GM19467 (cell line): ENCODE data around the gene KCTD11.

Experiments
- ATAC-seq: cut with Tn5 transposase; IDR thresholded peaks from one replicate; pipeline ENCODE4 v1.9.1; 2021; ENCODE audit warnings: mild to moderate bottlenecking, moderate library complexity; ENCODE audit not compliant: unreplicated experiment

Gene KCTD11

DNA sequence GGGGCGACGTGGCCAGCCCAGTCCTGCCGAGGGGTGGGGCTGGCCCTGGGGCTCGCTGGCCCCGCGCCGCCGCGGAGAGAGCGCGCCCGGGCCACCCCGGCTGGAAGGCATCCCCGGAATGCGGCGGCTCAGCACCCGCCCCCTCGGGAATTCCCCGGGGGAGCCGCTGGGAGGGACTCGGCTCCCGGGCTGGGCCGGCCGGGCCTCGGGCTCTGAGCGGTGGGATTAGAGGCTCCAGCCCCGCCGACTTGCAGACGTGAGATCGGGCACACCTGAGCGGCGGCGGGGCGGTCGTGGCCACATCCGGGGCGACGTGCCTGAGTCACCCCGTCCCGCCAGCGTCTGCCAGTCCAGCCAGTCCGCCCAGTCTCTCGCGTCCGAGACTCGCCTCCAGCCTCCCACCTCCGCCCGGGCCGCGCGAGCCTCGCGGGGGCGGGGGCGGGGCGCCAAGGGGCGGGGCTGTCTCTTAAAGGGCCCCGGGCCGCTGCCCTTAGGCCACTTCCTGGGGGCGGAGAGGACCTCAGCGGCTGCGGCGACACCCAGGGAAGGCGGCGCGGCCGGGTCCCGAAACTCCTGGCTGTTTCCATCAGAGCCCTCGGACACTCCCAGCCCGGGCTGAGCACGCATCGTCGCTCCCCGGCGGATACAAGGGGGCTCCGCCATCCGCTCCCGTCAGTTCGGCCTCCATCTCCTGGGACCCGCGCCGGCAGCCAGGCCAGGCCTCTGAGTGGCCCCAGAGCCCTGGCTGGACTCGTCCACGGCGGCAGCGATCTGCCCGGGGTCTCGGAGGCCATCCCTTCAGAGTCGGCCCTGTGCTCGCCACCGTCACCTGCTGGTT, at the start of gene KCTD11:
Gene KCTD11 (plus strand): TSS at position 498 of the 838 bp plus-strand sequence.
- ATAC-seq = peak; percentile 48

- no peak for ATAC-seq
These were observed 47.8 kb upstream of the KCTD11 start for GRCh38 chr17:7304179-7304578.

DNA sequence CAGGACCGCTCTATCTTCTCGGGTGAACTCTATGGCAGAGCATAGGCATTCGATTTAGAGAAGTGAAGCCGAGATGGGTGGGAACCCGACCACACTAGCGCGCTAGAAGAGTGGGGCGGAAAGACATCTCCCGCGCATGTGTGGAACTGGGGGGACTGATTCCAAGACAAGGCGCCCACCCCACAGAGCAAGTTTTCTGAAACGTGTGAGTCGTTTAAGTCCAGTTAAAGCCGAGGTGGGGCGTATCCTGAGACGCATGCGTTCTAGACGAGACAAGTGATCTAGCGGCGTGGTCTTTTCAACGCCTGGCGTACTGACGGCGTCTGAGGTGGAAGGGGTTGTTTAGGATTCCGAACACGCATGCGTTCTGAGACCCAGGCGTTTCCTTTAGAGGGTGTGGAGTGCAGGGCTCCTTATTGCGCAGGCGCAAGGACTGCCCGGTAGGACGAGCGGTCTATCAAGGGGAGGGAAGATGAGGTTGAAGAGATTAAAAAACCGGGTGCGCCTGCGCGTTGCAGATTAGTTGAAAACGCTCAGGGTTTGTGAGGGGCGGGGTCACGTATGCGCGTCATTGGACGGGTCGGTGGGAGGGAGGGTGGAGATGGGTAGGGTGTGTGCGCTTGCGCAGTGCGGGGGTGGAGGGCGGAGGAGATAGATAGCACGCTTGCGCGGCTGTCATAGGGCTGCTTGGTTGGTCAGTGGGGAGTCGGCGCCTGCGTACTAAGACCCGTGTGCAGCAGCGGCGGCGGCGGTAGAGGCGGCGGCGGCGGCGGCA, 44.9 kb upstream of the KCTD11 start, which contains the start of gene EIF5A:
Gene EIF5A (plus strand): TSS at position 718 of the 775 bp plus-strand sequence. CDS start 2,008 bp downstream, outside the sequence.
- ATAC-seq = peak; percentile 64

DNA sequence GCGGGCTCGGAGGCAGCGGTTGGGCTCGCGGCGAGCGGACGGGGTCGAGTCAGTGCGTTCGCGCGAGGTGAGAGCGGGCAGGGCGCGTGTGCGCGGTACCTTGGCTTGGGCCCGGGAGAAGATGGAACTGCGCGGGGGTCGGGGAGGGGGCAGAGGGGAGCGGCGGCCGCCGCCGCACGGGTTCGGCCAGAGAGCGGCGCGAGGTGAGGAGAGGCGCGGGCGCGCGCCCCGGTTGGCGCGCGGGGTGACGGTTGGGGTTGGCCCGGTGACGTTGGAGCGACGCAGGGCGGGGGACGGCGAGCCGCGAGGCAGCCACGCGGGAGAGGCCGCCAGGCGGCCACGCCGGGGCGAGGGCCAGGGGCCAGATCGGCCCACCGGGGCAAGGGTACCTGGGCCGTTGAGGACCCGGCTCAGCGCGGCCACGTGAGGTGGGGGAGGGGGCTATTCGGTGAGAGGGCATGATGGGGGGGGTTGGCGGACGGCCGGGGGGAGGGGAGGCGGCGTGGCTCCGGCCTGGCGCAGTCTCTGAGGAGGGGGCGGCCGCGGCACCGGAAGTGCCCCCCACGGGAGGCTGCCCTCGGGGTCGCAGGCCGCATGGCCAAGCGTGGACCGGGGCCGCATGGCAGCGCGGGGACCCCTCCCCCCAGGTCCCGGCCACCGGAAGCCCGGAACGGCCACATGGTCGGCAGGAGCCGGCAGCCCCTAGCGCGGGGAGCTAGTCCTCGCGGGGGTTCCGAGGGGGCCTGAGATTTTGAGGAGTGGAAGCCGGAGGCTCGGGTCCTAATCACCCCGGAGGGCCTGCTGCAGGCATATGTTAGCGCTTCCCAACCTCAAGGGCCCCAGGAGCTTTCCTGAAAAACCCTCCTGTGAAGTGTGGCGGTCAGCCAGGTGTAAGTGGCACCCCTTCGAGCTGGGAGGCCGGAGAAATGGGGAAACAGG, 44.0 kb upstream of the KCTD11 start:
- ATAC-seq = no peak

GRCh38 chr17:7308625-7309433, 43.1 kb upstream of the KCTD11 start:
- ATAC-seq = no peak

DNA sequence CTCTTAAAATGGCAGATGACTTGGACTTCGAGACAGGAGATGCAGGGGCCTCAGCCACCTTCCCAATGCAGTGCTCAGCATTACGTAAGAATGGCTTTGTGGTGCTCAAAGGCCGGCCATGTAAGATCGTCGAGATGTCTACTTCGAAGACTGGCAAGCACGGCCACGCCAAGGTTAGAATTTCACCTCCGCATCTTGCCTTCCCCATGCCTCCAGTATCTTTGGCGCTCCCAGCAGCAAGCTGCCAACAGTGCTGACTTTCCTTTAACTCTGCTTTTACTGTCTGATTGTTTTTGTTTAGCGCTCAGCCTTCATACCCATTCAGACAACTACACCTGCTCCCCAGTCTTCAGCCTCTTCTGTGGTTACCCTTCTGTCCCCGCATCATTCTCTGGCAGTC, 42.3 kb upstream of the KCTD11 start:
- ATAC-seq = no peak

DNA sequence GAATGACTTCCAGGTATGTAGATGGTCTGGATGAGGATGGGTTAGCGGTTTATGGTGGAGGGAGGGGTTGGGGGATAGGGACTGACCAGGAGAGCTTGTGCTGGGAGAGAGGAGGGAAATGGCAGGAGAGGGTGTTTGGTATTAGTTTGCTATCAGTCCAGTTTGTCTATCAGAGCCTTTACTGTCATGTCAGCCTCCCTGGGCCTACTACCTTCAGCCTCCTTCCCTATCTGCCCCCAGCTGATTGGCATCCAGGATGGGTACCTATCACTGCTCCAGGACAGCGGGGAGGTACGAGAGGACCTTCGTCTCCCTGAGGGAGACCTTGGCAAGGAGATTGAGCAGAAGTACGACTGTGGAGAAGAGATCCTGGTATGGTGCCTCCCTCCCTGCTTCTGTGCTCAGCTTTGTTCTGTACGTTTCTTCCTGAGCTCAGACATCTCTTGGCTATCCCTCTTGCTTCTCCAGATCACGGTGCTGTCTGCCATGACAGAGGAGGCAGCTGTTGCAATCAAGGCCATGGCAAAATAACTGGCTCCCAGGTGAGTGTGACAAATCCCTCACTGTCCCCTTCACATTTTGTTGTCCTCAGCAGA, 40.8 kb upstream of the KCTD11 start:
- no peak for ATAC-seq

DNA sequence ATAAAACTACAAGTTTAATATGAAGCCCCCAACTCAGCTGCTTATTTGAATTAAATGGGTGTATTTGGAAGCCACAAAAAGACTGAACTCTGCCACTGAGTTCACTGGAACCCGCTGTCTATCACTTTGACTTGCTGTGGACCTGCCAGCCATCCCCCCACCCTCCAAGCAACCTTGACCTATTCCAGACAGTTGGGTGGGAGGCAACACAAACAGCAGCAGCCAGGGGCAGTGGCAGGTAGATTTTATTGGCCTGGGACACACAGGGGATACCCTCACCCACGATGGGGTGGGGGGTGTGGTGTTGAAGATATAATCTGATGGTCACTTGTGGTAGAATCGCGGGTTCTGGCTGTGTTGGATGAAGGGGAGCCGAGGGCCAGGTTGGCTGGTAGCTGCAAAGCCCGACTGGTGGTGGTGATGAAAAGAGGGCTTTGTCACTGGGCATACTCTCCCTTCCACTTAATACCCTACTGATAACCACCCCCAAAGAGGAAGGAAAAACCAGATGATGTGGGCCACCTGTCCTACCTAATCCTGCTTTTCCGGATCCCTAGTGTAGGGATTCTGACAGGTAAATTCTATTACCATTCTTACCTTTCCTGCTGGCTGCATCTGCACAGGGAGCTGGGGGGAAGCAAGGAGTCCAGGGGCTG, 39.4 kb upstream of the KCTD11 start:
- ATAC-seq = no peak

DNA sequence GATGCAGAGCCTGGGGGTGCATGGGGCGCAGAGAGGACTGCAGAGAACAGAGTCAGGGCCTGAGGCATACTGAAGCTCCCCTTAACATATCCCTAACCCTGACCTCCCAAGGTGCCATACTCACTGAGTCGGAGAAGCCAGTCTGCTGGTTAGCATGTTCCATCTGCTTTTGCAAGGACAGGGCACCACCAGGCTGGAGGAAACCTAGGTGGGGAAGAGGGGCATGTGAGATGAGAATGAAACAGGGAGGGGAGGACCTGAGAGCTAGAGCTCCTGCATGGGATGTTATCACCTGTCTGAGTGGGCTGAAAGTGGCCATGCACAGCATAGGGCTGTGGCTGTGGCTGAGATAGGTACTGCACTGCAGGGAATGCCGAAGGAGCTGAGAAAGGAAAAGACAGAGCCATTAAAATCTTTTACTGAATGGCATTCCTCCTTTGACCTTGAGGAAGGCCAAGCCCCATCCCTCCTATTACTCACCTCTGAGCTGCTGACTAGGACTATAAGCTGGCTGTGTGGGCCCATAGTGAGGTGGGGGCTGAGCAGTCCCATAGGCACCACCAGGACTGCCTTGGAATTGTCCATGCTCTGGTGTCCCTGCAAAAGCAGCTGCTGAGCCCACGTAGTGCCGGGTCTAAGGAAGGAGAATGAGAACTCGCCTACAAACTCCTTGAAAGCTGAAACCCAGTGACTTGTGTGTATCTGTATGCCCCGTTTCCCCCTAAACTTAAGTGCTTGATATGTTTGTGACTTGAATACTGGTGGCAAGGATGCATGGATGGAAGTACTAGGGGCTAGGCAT, 38.7 kb upstream of the KCTD11 start:
- no peak for ATAC-seq

- ATAC-seq = no peak
These were observed 37.9 kb upstream of the KCTD11 start for GRCh38 chr17:7313890-7314718.

DNA sequence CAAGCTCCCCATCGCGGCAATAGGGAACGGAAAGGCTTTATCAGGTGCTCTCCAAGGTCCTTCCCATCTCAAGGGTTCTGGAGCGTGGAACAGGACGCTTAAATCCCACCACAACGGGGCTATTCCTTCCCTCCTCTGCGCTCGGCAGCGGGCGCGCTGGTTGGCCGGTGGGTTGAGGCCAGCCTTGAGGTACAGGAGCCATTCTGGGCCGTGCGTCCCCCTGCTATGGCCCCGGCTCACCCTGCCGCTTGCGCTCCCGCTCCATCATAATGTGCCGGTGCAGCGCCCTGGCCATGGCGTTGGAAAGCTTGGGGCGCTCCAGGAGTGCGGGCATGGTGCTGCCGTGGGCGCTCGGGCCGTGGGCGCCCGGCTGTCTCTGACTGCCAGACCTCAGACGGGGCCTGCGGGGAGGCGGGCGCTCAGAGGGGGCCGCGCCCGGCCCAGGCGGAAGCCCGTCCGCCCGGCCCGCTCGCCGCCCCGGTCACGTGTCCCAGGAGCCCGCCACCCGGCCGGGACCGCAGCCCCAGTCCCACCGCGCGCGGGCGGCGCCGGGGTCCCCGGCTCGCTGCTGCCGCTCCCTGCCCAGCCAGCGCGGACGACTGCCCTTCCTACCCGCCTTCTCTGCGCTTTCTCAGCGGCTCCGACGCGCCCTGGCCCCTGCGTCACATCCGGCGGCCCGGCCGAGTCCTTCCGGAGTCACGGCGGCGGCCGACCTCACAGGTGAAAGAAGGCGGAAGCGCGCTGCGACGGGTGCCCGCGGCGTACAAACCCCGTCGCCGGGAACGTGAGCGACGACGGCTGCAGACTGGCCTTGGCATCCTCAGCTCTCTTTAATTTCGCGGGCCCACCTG, 37.0 kb upstream of the KCTD11 start, which contains the start of gene GPS2:
Gene GPS2 (minus strand): TSS at position 642 of the 851 bp plus-strand sequence. CDS start 308 bp downstream, at position 334.
- peak; percentile 60 for ATAC-seq

DNA sequence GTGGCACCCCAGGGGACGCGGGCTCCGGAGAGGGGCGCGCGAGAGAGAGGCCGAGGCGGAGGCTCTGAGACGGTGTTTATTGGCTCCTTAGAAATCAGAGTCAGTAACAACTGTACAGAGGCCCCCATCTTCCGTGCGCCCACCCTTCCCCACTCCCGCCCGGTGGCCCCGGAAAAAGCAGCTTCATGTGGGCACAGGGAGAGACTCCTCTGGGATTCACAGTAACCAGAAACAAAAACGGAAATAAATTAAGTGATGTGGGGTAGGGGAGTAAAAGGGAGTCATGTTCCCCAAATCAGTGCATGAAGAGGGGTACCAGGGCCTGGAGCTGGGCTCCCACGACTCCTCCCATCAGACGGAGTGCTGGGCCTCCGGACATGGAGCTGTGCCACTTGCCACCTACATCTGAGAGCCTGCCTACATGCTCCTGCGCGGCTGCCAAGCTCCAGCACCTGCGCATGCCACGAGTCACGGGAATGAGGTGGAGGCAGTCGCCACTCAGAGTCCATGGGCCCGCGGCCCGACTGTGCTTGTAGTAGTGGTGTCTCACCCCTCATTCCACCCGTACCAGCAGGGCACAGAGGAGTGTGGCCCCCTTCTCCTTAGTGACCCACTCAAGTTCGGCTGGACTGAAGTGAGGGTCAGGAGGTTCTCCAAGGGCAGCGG, 36.3 kb upstream of the KCTD11 start:
- no peak for ATAC-seq

- no peak for ATAC-seq
These were observed 34.7 kb upstream of the KCTD11 start for GRCh38 chr17:7317161-7317803.

DNA sequence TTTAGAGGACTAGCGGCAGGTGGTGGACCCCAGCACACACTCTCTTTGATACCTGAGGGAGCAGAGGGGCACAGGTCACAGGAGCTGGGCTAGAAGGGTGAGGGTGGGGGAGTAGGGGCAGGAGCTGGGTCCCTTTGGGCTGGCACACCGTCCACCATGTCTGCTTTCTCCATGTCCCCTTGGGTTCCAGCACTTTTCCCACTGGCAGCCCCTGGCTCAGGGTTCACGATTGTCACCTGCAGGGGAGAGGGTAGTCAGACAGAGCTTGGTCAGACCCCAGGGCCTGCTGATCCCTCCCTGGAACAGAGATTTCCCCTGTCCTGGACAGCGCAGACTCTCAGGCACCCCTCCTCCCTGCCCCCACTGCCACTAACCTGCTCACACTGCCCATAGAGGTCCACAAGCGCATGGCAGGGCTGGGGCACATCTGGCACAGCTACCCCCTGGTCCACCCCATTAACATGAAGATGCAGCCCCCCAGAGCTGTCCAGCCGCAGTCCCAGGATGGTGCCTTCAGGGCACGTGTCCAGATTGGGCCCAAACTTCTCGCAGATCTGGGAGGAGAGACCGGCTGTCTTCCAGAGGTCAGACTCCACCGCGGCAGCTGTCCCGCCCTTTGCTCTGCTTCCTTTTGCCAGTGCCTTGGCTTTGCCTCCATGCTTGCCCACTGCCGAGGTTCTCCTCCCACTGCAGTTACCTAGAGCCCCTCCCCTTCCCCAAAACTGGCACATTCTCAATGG, 33.7 kb upstream of the KCTD11 start:
- ATAC-seq = no peak

DNA sequence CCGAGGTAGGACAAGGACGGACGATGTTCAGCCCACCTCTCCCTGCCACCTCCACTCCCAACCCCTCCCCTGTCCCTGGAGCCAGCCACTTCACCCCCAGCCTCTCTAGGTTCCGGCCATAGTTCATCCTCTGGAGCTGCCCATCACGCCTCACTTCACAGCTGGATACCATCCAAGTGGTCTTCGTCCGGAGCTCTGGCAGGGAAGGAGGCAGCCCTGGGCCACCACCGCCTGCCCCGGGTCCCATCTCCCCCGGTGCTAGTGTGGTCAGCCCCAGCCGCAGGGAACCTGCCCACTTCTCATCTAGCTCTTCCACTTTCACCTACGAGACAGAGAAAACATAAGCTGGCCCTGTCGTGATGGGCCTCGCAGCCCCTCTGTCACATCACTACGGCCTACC, 30.5 kb upstream of the KCTD11 start:
- no peak for ATAC-seq
